ENCODE data around the gene PAQR9.

- TF ChIP-seq CTCF (IDR thresholded peaks at IDR 0.05; ENCODE audit: insufficient read depth, low read length, poor library complexity, severe bottlenecking) (no peak), EZH2phosphoT487 (conservative IDR thresholded peaks at IDR 0.05; ENCODE audit: low read length) (no peak)
Observed at GRCh38 chr3:142914286-142914811, 49.1 kb downstream of the PAQR9 start.

Measured in SU-DHL-6 (cell line).